HG02623 (cell line): Measurements from ENCODE around the gene AFF1.
A peak's percentile ranks its signal among the peaks of the same experiment; 100 is the strongest.
"Not testable (repeated sequence)": the region's sequence is repeated elsewhere in the genome, so short reads cannot be mapped to it uniquely, and the experiment has no call there.

Experiments used
- ATAC-seq: cut with Tn5 transposase; IDR thresholded peaks from one replicate; pipeline ENCODE4 v1.9.1; 2021; ENCODE audit warnings: moderate library complexity; ENCODE audit not compliant: unreplicated experiment

AFF1 gene

GRCh38 chr4:86975927-86976326, 41.1 kb downstream of the AFF1 start:
- no peak for ATAC-seq

- ATAC-seq = no peak
Observed at GRCh38 chr4:86976801-86977485, 42.1 kb downstream of the AFF1 start.

- ATAC-seq = peak; percentile 84
Observed at GRCh38 chr4:86977621-86978184, 42.9 kb downstream of the AFF1 start.

- ATAC-seq = no peak
Observed at GRCh38 chr4:86978709-86979108, 43.9 kb downstream of the AFF1 start.

- no peak for ATAC-seq
Observed at GRCh38 chr4:86980230-86980629, 45.4 kb downstream of the AFF1 start.

- no peak for ATAC-seq
Observed at GRCh38 chr4:86981789-86982188, 47.0 kb downstream of the AFF1 start.

GRCh38 chr4:86985852-86986251, 51.0 kb downstream of the AFF1 start:
- not testable (repeated sequence) for ATAC-seq

- ATAC-seq = not testable (repeated sequence)
Observed at GRCh38 chr4:86989658-86990057, 54.8 kb downstream of the AFF1 start.

GRCh38 chr4:86990510-86990909, 55.7 kb downstream of the AFF1 start:
- ATAC-seq = no peak

GRCh38 chr4:86991994-86992393, 57.2 kb downstream of the AFF1 start:
- ATAC-seq = no peak

GRCh38 chr4:86993909-86994681, 59.3 kb downstream of the AFF1 start:
- ATAC-seq = no peak

- no peak for ATAC-seq
Observed at GRCh38 chr4:86994686-86995085, 59.9 kb downstream of the AFF1 start.

- ATAC-seq = not testable (repeated sequence)
Observed at GRCh38 chr4:86996510-86996909, 61.7 kb downstream of the AFF1 start.

GRCh38 chr4:86999136-86999643, 64.4 kb downstream of the AFF1 start:
- ATAC-seq = no peak

GRCh38 chr4:87002682-87003043, 67.9 kb downstream of the AFF1 start:
- ATAC-seq = no peak

GRCh38 chr4:87003266-87003665, 68.5 kb downstream of the AFF1 start:
- no peak for ATAC-seq

GRCh38 chr4:87005369-87005689, 70.5 kb downstream of the AFF1 start:
- no peak for ATAC-seq

- no peak for ATAC-seq
Observed at GRCh38 chr4:87005690-87006425, 71.0 kb downstream of the AFF1 start.

GRCh38 chr4:87006426-87006675, 71.5 kb downstream of the AFF1 start:
- ATAC-seq = peak; percentile 51

GRCh38 chr4:87006676-87007527, 72.1 kb downstream of the AFF1 start:
- ATAC-seq = peak; percentile 63
